Dedifferentiated amniotic fluid mesenchymal stem cell (primary cell): ENCODE measurements around the gene ZNF846.
"Not testable (repeated sequence)": the region's sequence is repeated elsewhere in the genome, so short reads cannot be mapped to it uniquely, and the experiment has no call there.

Experiments
- DNase-seq: peaks from one replicate; pipeline ENCODE4 v3.0.0-alpha.2; 2016; ENCODE audit errors: extremely low spot score

The ZNF846 gene

DNA sequence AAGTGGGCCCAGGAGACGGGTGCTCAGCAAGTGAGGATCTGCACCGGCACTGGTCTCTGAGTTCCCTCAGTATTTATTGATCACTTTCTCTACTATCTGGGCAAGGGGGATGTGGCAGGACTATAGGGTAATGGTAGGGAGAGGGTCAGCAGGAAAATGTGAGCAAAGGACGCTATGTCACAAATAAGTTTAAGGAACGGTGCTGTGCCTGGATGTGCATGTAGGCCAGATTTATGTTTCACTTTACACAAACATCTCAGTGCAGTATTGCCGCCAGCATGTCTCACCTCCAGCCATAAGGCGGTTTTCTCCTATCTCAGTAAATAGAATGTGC, 15.6 kb upstream of the ZNF846 start:
- DNase-seq: not testable (repeated sequence)

- no peak for DNase-seq
Observed at GRCh38 chr19:9782338-9782737, 13.8 kb upstream of the ZNF846 start.

DNA sequence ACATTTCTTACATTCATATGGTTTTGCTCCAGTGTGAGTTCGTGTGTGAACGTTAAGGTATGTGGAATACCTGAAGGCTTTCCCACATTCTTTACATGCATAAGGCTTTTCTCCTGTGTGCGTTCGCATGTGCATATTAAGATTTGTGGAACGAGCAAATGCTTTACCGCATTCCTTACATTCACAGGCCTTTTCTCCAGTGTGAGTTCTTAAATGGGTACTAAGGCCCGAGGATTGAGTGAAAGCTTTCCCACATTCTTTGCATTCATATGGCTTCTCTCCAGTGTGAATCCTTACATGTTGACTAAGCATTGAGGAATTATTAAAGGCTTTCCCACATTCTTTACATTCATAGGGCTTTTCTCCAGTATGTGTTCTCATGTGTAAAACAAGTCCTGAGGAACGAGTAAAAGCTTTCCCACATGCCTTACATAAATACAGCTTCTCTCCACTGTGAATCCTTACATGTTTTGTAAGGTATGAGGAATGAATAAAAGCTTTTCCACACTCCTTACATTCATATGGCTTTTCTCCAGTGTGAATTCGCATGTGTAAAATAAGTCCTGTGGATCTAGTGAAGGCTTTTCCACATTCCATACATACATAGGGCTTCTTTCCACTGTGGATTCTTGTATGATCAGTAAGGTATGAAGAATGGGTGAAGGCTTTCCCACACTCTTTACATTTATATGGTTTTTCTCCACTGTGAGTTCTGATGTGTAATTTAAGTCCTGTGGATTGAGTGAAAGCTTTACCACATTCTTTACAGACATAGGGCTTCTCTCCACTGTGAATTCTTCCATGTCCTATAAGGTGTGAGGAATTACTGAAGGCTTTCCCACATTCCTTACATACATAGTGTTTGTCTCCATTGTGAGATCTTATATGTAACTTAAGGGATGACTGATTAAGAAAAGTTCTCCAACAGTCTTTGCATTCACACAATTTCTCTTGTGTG, 10.7 kb downstream of the ZNF846 start:
- DNase-seq: no peak

- DNase-seq: no peak
Observed at GRCh38 chr19:9752701-9753443, 15.7 kb downstream of the ZNF846 start.

GRCh38 chr19:9751446-9751845, 17.1 kb downstream of the ZNF846 start:
- DNase-seq: no peak

DNA sequence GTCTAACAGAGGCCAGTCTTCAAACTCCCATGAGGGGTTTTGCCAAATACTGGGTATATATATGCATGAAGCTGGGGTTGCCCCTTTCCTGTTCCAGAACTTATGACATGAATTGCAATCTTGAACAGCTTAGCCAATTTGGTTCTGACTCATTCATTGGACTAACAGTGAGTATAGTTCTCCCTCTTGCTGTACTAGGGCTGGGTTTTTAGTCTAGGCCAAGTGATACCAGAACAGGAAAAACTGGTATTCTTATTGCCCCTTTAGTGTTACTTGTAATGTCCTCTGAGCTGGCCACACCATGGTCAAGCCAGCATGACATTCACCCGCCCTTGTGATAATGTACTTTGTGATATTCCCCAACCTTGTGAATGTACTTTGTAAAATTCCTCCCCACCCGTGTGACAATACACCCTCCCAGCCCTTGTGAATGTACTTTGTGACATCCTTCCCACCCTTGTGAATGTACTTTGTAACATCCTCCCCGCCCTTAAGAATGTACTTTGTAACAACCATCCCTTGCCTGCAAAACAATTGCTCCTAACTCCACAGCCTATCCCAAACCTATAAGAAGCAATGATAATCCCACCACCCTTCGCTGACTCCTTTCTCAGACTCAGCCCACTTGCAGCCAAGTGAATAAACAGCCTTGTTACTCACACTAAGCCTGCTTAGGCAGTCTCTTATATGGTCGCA, 26.9 kb downstream of the ZNF846 start:
- no peak for DNase-seq

- DNase-seq: no peak
Observed at GRCh38 chr19:9735986-9736385, 32.6 kb downstream of the ZNF846 start.

DNA sequence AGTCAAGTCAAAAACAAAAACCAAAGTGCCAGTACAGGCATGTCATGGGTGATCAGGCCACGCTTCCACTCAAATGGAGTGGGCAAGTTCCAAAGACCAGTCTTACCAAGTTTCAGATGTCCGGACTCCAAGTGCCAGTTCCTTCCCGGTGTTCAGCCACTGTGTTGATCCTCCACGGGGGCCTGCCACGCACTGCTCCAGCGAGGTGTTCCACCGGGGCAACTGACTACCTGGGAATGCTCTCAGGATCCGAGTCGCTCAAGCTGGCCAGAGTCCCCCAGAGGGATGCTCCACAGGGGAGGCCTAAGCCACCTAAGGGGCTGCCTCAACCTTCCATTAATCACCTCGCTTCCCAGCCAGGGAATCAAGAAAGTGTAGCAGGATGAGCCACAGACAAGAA, 38.5 kb downstream of the ZNF846 start:
- DNase-seq: not testable (repeated sequence)

DNA sequence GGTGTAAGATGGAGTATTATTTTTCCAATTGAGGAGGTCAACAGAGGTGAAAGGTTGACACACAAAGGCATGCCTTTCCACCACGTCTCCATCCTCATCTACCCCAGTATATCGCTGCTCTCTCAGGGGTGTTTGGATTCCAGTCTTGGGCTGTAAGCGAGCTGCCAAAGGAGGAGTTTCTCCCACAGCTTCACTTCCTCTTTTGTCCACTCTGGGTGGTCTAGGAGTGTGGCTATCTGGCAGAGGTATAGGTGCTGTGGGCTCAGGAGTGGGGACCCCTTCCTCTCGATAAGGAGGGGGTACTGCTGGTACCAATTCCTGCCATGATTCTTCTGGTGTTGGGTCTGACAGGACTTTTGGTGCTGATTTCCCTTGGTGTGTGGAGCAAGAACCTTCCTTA, 39.4 kb downstream of the ZNF846 start:
- no peak for DNase-seq

DNA sequence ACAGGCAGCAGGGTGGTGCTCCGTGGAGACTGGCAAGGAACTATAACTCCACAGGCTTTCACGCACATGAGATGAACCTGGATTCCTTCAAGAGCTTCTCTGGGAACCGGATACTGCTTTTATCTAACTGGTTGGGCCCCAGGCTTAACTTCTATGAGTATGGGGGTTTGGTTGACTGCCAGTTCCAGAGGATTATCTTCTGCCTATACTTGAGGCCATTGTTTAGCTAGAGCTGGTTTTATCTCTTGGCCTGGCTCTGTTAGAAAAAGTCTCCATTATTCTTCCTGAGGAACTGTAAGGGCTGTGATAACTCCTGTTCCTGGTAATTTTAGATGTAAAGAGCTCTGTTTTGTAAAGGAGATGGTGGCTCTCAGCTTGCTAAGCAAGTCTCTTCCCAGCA, 40.9 kb downstream of the ZNF846 start:
- no peak for DNase-seq

- DNase-seq: not testable (repeated sequence)
Observed at GRCh38 chr19:9725508-9726201, 42.9 kb downstream of the ZNF846 start.

DNA sequence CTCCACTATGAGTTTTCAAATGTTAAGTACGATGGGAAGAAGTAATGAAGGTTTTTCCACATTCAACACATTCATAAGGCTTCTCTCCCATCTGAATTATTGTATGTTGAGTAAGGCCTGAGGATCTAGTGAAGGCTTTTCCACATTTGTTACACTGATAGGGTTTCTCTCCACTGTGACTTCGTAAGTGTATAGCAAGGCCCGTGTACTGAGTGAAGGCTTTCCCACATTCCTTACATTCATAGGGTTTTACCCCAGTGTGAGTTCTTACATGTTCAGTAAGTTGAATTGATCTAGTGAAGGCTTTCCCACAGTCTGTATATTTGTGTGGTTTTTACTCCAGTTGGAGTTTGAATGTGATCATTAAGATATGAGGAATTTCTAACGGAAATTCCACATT, 44.4 kb downstream of the ZNF846 start:
- no peak for DNase-seq

DNA sequence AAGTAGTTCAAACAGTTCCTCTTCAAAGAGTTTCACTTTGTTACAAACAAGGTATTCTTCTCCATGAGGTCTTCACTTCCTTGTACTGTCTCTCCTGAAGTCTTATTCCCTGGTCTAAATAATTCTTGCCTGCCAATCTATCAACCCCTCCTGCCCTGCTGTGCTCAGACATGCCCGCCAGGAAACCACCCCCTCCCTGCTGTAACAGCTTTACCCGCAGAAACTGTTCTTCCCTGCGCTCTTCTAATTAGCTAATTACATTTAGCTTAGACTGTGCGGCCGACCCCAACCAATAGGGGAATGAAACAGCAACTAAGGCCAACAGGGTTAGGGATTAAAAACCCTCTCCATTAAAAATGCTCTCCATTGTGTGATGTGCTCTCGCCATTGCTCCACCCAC, 46.7 kb downstream of the ZNF846 start:
- DNase-seq: no peak

GRCh38 chr19:9720541-9720940, 48.0 kb downstream of the ZNF846 start:
- DNase-seq: no peak

DNA sequence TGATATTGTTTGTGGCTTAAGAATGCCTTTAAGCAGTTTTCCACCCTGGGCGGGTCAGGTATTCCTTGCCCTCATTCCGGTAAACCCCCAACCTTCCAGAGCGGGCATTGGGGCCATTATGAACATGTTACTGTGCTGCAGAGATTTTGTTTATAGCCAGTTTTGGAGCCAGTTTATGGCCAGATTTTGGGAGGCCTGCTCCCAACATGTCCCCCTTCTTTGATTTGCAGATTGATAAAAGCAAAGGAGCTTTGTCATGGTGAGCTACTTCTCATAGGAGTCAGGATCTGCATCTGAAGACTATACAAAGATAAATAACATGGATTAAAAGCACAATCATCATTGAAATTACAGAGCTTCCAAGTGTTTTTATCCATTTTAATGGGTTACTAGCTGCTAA, 56.7 kb downstream of the ZNF846 start:
- no peak for DNase-seq

DNA sequence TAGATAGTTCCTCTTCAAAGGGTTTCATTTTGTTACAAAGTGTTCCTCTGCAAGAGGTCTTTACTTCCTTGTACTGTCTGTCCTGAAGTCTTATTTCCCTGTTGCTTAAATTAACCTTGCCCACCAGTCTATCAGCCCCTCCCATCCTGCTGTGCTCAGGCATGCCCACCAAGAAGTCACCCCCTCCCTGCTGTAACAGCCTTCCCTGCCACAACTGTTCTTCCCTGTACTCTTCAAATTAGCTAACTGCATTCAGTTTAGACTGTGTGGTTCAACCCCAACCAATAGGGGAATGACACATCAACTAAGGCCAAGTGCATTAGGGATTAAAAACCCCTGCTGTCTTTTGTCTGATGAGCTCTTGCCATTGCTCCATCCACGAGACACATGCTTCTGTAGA, 59.2 kb downstream of the ZNF846 start:
- DNase-seq: no peak

DNA sequence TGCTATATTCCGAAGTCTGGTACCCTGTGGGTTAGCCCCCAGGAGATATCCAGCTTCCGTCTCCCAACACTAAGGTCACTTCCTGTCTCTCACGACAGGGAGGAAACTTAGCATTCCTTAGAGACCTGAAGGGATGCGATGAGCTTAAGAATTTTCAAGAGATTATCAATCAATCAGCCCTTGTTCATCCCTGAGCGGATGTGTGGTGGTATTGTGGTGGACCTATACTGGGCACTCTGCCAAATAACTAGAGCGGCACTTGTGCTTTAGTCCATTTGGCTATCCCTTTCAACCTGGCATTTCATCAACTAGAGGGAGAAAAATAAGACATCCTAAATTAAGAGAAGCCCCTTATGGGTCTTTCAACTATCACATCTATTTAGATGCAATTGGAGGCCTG, 62.7 kb downstream of the ZNF846 start:
- DNase-seq: no peak

GRCh38 chr19:9702186-9702585, 66.4 kb downstream of the ZNF846 start:
- no peak for DNase-seq
